Endodermal cell (in vitro differentiated cells): ENCODE results near the gene GALNT1. TPM values are rescaled to one million over a fixed set of nuclear protein-coding genes. Genes with fewer than 3 reads are reported as not detected.

ENCODE experiments used
- DNase-seq: peaks from one replicate; pipeline ENCODE4 v3.0.0-alpha.2; 2017
- H3K27ac ChIP-seq: 2 replicates; pipeline ENCODE4 v1.5.1; 2013; ENCODE audit warnings: mild to moderate bottlenecking, low read depth, low read length, moderate library complexity
- H3K27me3 ChIP-seq: 2 replicates; pipeline ENCODE4 v1.6.1; 2013; ENCODE audit warnings: mild to moderate bottlenecking, low read length, moderate library complexity; ENCODE audit not compliant: insufficient read depth, control insufficient read depth, poor library complexity, severe bottlenecking
- H3K36me3 ChIP-seq: 2 replicates; pipeline ENCODE4 v1.7.0; 2013; ENCODE audit warnings: mild to moderate bottlenecking, low read length, moderate library complexity; ENCODE audit not compliant: control insufficient read depth, insufficient read depth
- H3K4me1 ChIP-seq: one replicate; pipeline ENCODE4 v1.7.0; 2013; ENCODE audit warnings: low read length; ENCODE audit not compliant: control insufficient read depth, insufficient read depth
- H3K4me3 ChIP-seq: 2 replicates; pipeline ENCODE4 v1.5.1; 2013; ENCODE audit warnings: mild to moderate bottlenecking, low read length, moderate library complexity
- H3K9ac ChIP-seq: 2 replicates; pipeline ENCODE4 v1.6.1; 2013; ENCODE audit warnings: mild to moderate bottlenecking, low read length, moderate library complexity; ENCODE audit not compliant: poor library complexity, severe bottlenecking; ENCODE audit errors: extremely low read depth
- H3K9me3 ChIP-seq: 2 replicates; pipeline ENCODE4 v1.6.1; 2013; ENCODE audit warnings: mild to moderate bottlenecking, low read length, moderate library complexity; ENCODE audit not compliant: control insufficient read depth
- H3K27ac Mint-ChIP-seq: 2 replicates; pipeline ENCODE4 v1.8.0; 2020; ENCODE audit warnings: mixed read lengths
- H3K27me3 Mint-ChIP-seq: 2 replicates; pipeline ENCODE4 v1.8.0; 2021; ENCODE audit warnings: mild to moderate bottlenecking, mixed read lengths; ENCODE audit not compliant: insufficient read depth
- H3K36me3 Mint-ChIP-seq: 2 replicates; pipeline ENCODE4 v1.8.0; 2020; ENCODE audit warnings: low read depth, mixed read lengths
- H3K4me1 Mint-ChIP-seq: 2 replicates; pipeline ENCODE4 v1.8.0; 2020; ENCODE audit warnings: mixed read lengths
- H3K4me3 Mint-ChIP-seq: 2 replicates; pipeline ENCODE4 v1.8.0; 2020; ENCODE audit warnings: mild to moderate bottlenecking, moderate library complexity, mixed read lengths
- H3K9me3 Mint-ChIP-seq: 2 replicates; pipeline ENCODE4 v1.8.0; 2020; ENCODE audit warnings: mild to moderate bottlenecking, mixed read lengths
- WGBS, 2 experiments: methylation state at CpG; one replicate each; pipeline versions ENCODE4 v1.1.5 to v1.1.7; 2013; ENCODE audit warnings: missing lambda C conversion rate in 2 of 2, mixed read lengths in 1 of 2; ENCODE audit not compliant: insufficient coverage in 1 of 2, insufficient read length in 1 of 2; 5-methylcytosine and 5-hydroxymethylcytosine counted together
- total RNA-seq, 2 donors: library from RNA; stranded (reverse); fragmentation: NEBNext Ultra II Directional in 1 of 2; extraction: Animal tissue kit (Norgen Biotek cat#: 25700) in 1 of 2; gene quantifications; 2 replicates in 1 of 2; 3 replicates in 1 of 2; pipeline ENCODE4 v1.2.1, GENCODE V29; 2021
- TF ChIP-seq, protein P1 (sequence below): fragments of 200-600 bp; sonication (generic); conservative IDR thresholded peaks from 2 replicates; pipeline ENCODE4 v1.5.0; 2021; ENCODE audit warnings: antibody characterized with exemption, mild to moderate bottlenecking

Gene GALNT1
- total RNA-seq, 2 donors from 2014 or later, result 82.5 to 102 TPM

- no peak overlapping the region for H3K9ac ChIP-seq
- H3K36me3 ChIP-seq, result no peaks in the 10 kb centered on the region
- DNase-seq, result no peak
- H3K4me3 ChIP-seq, result no peak overlapping the region
- H3K9me3 ChIP-seq, result peaks cover 32% of the 10 kb centered on the region
- H3K4me3 Mint-ChIP-seq, result no peak overlapping the region
- H3K4me1 Mint-ChIP-seq, result no peaks in the 10 kb centered on the region
- H3K4me1 ChIP-seq, result no peaks in the 10 kb centered on the region
- H3K27me3 Mint-ChIP-seq, result no peaks in the 10 kb centered on the region
- H3K27ac ChIP-seq, result no peak overlapping the region
- H3K36me3 Mint-ChIP-seq, result no peaks in the 10 kb centered on the region
- H3K27me3 ChIP-seq, result no peaks in the 10 kb centered on the region
- no peak overlapping the region for H3K27ac Mint-ChIP-seq
- WGBS, 2 experiments, result 88 to 94% methylated on average over 8 to 12 of the region's 12 CpGs
- TF ChIP-seq, protein P1, sequence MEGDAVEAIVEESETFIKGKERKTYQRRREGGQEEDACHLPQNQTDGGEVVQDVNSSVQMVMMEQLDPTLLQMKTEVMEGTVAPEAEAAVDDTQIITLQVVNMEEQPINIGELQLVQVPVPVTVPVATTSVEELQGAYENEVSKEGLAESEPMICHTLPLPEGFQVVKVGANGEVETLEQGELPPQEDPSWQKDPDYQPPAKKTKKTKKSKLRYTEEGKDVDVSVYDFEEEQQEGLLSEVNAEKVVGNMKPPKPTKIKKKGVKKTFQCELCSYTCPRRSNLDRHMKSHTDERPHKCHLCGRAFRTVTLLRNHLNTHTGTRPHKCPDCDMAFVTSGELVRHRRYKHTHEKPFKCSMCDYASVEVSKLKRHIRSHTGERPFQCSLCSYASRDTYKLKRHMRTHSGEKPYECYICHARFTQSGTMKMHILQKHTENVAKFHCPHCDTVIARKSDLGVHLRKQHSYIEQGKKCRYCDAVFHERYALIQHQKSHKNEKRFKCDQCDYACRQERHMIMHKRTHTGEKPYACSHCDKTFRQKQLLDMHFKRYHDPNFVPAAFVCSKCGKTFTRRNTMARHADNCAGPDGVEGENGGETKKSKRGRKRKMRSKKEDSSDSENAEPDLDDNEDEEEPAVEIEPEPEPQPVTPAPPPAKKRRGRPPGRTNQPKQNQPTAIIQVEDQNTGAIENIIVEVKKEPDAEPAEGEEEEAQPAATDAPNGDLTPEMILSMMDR, result no peak
- H3K9me3 Mint-ChIP-seq, result peaks cover 49% of the 10 kb centered on the region
Measured at GRCh38 chr18:35730691-35731370, 149.3 kb downstream of the GALNT1 start.

DNA sequence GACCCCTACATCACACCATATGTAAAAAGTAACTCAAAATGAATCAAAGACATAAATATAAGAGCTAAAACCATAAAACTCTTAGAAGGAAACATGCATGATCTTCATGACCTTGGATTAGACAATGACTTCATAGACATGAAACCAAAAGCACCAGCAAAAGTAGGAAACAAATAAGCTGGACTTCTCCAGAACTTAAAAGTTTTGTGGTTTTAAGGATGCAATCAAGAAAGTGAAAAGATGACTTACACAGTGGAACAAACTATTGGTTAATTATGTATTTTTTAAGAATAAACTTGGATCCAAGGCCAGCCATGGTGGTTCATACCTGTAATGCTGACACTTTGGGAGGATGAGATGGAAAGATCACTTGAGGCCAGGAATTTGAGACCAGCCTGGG is 150.2 kb downstream of the GALNT1 start:
- H3K36me3 Mint-ChIP-seq, result no peaks in the 10 kb centered on the region
- H3K4me1 Mint-ChIP-seq, result no peaks in the 10 kb centered on the region
- Histone ChIP-seq H3K4me3 (no peak overlapping the region), H3K36me3 (no peaks in the 10 kb centered on the region), H3K9ac (no peak overlapping the region), H3K4me1 (no peaks in the 10 kb centered on the region), H3K27me3 (no peaks in the 10 kb centered on the region), H3K9me3 (peaks cover 38% of the 10 kb centered on the region), H3K27ac (no peak overlapping the region)
- no peak for DNase-seq
- no peaks in the 10 kb centered on the region for H3K27me3 Mint-ChIP-seq
- no peak overlapping the region for H3K27ac Mint-ChIP-seq
- H3K4me3 Mint-ChIP-seq, result no peak overlapping the region
- H3K9me3 Mint-ChIP-seq, result peaks cover 42% of the 10 kb centered on the region
- TF ChIP-seq, protein P1, result no peak

- 100% methylated on average over 1 of the region's 1 CpG for WGBS, 2 experiments
Measured at GRCh38 chr18:35732162-35732561, 150.6 kb downstream of the GALNT1 start.

More at GRCh38 chr18:35732162-35732561, 150.6 kb downstream of the GALNT1 start:
- Histone ChIP-seq H3K4me3 (no peak overlapping the region), H3K27me3 (no peaks in the 10 kb centered on the region), H3K27ac (no peak overlapping the region), H3K4me1 (no peaks in the 10 kb centered on the region), H3K36me3 (no peaks in the 10 kb centered on the region), H3K9ac (no peak overlapping the region), H3K9me3 (peaks cover 38% of the 10 kb centered on the region)
- H3K36me3 Mint-ChIP-seq, result no peaks in the 10 kb centered on the region
- no peak for DNase-seq
- H3K4me3 Mint-ChIP-seq, result no peak overlapping the region
- H3K27ac Mint-ChIP-seq, result no peak overlapping the region
- H3K27me3 Mint-ChIP-seq, result no peaks in the 10 kb centered on the region
- H3K9me3 Mint-ChIP-seq, result peaks cover 41% of the 10 kb centered on the region
- TF ChIP-seq, protein P1, result no peak
- no peaks in the 10 kb centered on the region for H3K4me1 Mint-ChIP-seq
